HG03575 (cell line): ENCODE measurements around the gene CADM1.

ENCODE experiments used
- ATAC-seq: cut with Tn5 transposase; IDR thresholded peaks from one replicate; pipeline ENCODE4 v1.9.1; 2021; ENCODE audit not compliant: unreplicated experiment, insufficient number of reproducible peaks, low FRiP score; ENCODE audit errors: extremely low read depth

CADM1 gene

GRCh38 chr11:115208808-115209259 lies 295.4 kb downstream of the CADM1 start:
- no peak for ATAC-seq

- ATAC-seq, result no peak
These were observed 296.3 kb downstream of the CADM1 start for GRCh38 chr11:115207916-115208315.

GRCh38 chr11:115207166-115207591 lies 297.0 kb downstream of the CADM1 start:
- no peak for ATAC-seq

- no peak for ATAC-seq
These were observed 297.7 kb downstream of the CADM1 start for GRCh38 chr11:115206365-115207022.

- no peak for ATAC-seq
These were observed 301.2 kb downstream of the CADM1 start for GRCh38 chr11:115202900-115203552.

GRCh38 chr11:115202074-115202473 lies 302.1 kb downstream of the CADM1 start:
- no peak for ATAC-seq

GRCh38 chr11:115201111-115201792 lies 303.0 kb downstream of the CADM1 start:
- no peak for ATAC-seq

- no peak for ATAC-seq
These were observed 304.6 kb downstream of the CADM1 start for GRCh38 chr11:115199481-115200069.

- ATAC-seq, result no peak
These were observed 305.9 kb downstream of the CADM1 start for GRCh38 chr11:115198321-115198741.

GRCh38 chr11:115197433-115197832 lies 306.8 kb downstream of the CADM1 start:
- no peak for ATAC-seq

- no peak for ATAC-seq
These were observed 307.2 kb downstream of the CADM1 start for GRCh38 chr11:115197031-115197430.

- ATAC-seq, result no peak
These were observed 309.5 kb downstream of the CADM1 start for GRCh38 chr11:115194802-115195110.

- ATAC-seq, result peak; percentile 53
These were observed 310.1 kb downstream of the CADM1 start for GRCh38 chr11:115193914-115194801.

- no peak for ATAC-seq
These were observed 312.5 kb downstream of the CADM1 start for GRCh38 chr11:115191761-115192160.

- no peak for ATAC-seq
These were observed 314.0 kb downstream of the CADM1 start for GRCh38 chr11:115190196-115190595.

- no peak for ATAC-seq
These were observed 315.3 kb downstream of the CADM1 start for GRCh38 chr11:115188898-115189278.

GRCh38 chr11:115188188-115188897 lies 315.9 kb downstream of the CADM1 start:
- ATAC-seq, result no peak

GRCh38 chr11:115185931-115186330 lies 318.3 kb downstream of the CADM1 start:
- ATAC-seq, result no peak
